GM13977 (cell line): ENCODE measurements around the gene ITIH5.

ENCODE experiments used
- DNase-seq: peaks from one replicate; pipeline ENCODE4 v3.0.0; 2012; ENCODE audit warnings: low spot score
- in situ Hi-C: fragments of 300-500 bp; cut with MboI; formaldehyde crosslinking; loops from one replicate; pipeline ENCODE4 v1.12.0; 2022; ENCODE audit warnings: low sequenced_read_pairs, low pct_unique_long_range_greater_than_20kb, mixed read lengths, inconsistent platforms; ENCODE audit not compliant: unreplicated experiment
- TF ChIP-seq, protein P1 (sequence below): IDR thresholded peaks from 2 replicates; pipeline ENCODE4 v1.5.1; 2012; ENCODE audit warnings: mild to moderate bottlenecking, control low read depth; ENCODE audit not compliant: insufficient read depth; ENCODE audit errors: extremely low read depth, missing control alignments

The ITIH5 gene

DNA sequence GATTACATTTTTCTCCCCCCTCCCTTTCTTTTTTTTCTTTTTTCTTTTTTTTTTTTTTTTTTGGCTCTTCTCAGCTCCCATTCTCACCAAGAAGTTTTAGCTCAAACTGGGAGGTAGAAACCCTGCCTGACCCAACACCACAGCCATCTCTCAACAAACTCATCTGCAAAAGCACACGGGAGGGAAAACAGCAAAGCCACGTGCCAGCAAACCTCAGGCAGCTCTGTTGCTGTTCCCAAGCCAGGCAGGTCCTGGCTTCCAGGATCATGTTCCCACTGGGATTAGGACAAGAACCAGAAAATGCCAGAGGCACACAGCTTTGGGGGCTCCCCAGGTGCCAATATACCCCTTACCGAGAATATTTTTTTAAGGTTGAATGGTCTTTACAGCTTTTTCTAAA lies 56.7 kb downstream of the ITIH5 start:
- TF ChIP-seq, protein P1, sequence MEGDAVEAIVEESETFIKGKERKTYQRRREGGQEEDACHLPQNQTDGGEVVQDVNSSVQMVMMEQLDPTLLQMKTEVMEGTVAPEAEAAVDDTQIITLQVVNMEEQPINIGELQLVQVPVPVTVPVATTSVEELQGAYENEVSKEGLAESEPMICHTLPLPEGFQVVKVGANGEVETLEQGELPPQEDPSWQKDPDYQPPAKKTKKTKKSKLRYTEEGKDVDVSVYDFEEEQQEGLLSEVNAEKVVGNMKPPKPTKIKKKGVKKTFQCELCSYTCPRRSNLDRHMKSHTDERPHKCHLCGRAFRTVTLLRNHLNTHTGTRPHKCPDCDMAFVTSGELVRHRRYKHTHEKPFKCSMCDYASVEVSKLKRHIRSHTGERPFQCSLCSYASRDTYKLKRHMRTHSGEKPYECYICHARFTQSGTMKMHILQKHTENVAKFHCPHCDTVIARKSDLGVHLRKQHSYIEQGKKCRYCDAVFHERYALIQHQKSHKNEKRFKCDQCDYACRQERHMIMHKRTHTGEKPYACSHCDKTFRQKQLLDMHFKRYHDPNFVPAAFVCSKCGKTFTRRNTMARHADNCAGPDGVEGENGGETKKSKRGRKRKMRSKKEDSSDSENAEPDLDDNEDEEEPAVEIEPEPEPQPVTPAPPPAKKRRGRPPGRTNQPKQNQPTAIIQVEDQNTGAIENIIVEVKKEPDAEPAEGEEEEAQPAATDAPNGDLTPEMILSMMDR, result no peak
- DNase-seq, result no peak
- in situ Hi-C loops, result no loop called here

DNA sequence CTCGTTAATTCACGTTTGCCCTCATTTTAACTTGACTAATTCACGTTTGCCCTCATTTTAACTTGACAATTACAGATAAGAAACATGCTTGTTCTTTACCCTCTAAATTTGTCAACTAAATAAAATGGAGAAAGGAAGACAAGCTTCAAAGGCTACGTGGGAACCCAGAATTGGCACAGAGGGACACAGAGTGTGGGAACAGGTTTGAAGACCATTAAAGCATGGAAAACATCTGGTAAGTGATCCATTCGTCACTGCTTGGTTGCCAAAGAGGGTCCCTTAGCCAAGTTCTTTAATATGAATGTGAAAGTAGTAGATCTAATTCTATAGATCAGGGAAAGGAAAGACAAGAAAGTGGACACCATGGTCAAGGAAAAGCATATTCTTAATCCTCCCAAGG lies 57.2 kb downstream of the ITIH5 start:
- no peak for DNase-seq
- TF ChIP-seq, protein P1, result no peak
- in situ Hi-C loops, result no loop called here

DNA sequence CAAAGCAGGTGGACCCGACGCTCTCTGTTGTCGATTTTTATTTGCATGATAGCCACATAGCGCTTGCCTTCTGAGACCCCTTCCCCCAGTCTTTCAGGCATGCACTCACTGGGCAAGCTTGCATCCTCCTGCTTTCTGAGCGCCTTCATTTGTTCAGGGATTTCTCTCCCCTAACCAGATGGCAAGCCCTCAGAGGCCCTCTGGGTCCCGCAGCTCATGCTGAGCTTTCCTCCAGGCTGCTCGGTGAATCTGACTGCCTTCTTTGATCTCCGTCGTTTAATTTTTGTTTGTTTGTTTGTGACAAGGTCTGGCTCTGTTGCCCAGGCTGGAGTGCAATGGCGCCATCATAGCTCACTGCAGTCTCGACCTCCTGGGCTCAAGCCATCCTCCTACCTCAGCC lies 58.8 kb downstream of the ITIH5 start:
- no peak for DNase-seq
- TF ChIP-seq, protein P1, result no peak
- in situ Hi-C loops, result no loop called here

DNA sequence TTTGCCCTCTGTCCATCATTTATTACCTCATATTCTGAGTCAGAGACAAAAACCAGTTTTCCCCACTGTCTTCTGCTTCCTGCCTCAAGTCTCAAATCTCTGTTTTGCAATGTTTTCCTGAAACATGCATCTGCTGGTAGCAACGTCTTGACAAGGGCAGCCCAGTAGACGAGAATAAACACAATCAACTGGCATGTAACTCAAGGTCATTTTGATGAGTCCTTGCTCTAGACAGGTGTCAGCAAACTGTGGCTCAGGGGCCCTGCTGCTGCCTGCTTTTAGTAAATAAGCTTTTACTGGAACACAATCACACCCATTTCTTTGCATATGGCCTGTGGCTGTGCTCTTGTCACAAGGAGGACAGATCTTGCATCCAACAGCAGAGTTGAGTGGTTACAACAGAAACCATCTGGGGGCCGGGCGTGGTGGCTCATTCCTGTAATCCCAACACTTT lies 59.8 kb downstream of the ITIH5 start:
- TF ChIP-seq, protein P1, result no peak
- DNase-seq, result no peak
- in situ Hi-C loops, result no loop called here

DNA sequence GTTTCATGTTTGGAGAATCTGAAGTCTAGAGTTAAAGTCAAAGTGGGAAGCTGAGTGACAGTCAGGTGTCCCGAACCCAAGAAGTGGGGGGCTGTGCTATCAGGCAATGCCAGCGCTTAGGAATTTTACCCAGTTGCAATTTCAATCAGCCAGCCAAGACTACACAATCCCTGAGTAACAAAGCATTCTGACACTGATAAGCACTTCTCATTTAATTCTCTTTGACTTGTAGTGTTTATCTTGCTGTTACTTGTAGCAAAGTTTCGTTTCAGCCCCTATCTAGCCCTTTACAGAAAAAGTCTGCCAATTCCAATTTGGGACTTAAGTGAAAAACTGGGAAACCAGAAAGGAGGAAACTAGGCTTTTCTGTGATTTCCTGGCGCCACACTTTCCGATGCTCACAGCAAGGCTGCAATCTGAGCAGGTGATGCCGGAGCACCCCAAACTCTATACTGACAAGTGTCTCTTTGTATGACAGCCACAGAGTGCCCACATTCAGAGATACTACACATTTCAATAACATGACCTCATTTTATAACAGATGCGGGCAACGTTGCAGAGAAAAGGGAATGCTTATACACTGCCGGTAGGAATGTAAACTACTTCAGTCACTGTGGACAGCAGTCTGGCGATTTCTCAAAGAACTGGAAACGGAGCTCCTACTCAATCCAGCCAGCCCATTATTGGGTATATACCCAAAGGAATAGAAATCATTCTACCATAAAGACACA lies 61.0 kb downstream of the ITIH5 start:
- DNase-seq, result no peak
- in situ Hi-C loops, result no loop called here
- TF ChIP-seq, protein P1, result no peak

DNA sequence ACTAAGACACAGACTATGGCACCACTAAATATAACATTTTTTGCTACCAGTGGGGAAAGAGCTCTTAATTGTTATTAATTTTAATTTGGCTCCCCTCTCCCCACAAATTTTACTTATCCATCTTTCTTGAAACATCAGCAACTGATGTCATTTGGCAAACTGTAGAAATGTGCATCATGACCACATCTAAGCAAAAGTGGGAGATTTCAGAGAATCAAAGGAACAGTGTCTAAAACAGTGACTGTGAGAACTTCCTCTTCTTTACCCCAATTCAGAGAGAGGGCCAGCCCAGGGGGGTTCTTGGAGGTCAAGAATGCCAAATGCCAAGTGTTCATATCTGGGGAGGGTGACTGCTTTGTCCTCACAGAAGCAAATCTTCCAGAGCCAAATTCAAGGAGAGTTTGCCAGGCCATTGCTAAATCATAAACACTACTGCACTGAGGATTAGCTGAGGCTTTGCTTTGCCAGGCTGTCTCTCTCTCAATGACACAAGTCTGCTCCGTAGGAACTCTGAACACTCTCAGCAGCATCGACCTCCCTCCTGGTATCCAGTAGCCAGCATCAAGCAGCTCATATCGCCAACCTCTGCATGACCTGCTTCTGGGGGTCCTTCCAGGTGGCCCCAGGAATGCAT lies 65.6 kb downstream of the ITIH5 start:
- TF ChIP-seq, protein P1, result no peak
- in situ Hi-C loops, result no loop called here
- no peak for DNase-seq
